GM18502 (cell line): ENCODE measurements around the gene FUOM.
A peak's percentile ranks its signal among the peaks of the same experiment; 100 is the strongest.

Experiments used
- ATAC-seq: cut with Tn5 transposase; IDR thresholded peaks from one replicate; pipeline ENCODE4 v1.9.1; 2021; ENCODE audit warnings: mild to moderate bottlenecking; ENCODE audit not compliant: unreplicated experiment, poor library complexity

The FUOM gene

DNA sequence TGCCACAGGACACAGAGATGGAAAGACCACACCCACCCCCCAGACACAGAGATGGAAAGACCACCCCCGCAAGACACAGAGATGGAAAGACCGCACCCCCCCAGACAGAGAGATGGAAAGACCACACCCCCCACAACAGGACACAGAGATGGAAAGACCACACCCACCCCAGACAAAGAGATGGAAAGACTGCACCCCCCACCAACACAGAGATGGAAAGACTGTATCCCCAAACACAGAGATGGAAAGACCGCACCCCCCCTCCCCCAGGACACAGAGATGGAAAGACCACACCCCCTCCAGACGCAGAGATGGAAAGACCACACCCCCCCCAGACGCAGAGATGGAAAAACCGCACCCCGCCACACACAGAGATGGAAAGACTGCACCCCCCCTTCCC lies 41.1 kb downstream of the FUOM start:
- no peak for ATAC-seq

GRCh38 chr10:133316266-133316665 lies 41.6 kb downstream of the FUOM start:
- ATAC-seq, result no peak

DNA sequence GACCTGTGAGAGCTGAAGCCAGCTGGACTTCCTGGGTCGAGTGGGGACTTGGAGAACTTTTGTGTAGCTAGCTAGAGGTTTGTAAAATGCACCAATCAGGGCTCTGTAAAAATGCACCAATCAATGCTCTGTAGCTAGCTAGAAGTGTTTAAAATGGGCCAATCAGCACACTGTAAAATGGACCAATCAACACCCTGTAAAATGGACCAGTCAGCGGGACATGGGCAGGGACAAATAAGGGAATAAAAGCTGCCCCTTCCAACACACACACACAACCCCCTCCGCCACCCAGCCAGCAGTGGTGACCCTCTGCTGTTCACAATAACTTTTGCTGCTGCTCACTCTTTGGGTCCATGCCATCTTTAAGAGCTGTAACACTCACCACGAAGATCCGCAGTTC lies 42.0 kb downstream of the FUOM start:
- no peak for ATAC-seq

DNA sequence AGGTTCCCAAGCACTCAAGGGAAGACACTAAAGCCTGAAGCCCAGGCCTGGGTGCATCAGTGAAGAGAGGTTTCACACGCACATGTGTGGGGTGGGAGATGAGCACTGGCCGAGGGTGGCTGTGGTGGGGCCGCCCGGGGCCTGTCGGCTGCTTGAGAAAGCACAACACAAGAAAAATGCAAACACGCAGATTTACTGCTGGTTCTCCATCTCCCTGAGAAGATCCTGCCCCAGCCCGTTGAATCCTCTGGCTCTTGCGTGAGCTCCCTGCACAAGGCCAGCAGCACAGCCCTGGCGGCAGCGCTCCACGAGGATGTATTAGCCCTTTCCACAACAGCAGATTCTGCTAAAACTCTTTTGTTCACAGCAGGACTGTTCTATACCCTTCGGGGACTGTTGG lies 42.9 kb downstream of the FUOM start:
- no peak for ATAC-seq

DNA sequence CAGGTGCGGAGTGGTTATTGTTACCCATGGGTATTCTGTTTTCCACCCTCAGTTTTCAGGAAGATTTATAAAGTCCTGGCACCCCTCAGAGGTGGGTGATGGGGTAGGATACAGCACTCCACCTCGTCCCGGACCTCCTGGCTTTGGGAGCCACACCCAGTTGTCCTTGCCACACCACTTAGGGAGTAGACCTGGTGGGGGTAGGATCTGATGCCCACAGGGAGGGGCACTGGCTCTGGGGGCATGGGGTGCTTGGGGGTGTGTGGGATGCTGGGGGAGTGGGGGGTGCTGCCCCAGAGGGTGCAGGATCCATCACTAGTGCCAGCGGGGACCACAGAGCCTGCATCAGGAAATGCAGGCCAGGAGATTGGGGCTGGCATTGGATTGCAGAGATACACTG lies 44.6 kb downstream of the FUOM start:
- ATAC-seq, result no peak

DNA sequence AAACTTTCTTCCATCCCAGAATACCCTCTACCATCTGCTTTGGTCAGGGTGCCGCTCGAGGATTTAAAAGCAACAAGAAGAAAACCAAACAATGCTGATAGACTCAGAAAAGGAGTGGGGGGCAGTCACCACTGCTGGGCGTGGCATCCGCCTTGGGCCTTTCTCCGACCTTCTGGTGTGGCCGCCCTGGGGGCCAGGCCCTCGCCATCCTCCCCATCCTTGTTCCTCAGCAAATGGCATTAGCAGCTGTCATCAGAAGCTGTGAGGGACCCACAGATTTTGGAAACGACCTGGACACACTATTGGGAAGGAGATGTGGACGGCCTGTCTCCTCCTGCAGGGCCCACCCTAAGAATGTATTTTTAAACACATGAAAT lies 45.1 kb downstream of the FUOM start:
- ATAC-seq, result no peak

DNA sequence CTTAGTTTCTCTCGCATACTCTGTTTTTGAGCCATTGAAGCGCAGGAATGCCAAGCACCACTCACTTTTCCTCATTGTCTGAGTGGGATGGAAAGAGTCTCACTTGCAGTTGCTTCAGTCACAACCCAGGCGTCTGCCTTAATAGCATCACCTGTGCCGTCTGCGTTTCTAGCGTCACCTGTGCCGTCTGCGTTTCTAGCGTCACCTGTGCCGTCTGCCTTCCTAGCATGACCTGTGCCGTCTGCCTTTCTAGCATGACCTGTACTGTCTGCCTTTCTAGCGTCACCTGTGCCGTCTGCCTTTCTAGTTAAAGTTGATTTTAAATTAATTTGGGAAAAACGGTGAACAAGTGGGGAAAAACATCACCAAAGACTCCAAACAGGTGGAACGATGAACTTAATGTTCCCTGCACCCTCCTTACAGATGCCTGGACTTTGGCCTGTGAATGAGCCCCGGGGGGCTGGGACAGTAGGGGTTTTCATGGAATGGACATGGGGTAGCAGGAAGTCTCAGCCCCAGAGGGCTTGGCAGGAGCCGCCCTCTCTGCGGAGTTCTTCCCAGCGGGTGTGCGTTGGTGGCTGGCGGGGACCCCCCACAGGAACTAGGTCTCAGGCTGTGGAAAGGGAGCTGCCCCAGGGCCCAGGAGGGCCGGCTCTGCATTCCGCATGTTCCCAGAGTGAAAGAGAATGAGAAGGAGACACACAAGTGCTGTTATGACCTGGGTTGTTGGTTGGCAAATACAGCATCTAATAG lies 45.6 kb downstream of the FUOM start:
- no peak for ATAC-seq

DNA sequence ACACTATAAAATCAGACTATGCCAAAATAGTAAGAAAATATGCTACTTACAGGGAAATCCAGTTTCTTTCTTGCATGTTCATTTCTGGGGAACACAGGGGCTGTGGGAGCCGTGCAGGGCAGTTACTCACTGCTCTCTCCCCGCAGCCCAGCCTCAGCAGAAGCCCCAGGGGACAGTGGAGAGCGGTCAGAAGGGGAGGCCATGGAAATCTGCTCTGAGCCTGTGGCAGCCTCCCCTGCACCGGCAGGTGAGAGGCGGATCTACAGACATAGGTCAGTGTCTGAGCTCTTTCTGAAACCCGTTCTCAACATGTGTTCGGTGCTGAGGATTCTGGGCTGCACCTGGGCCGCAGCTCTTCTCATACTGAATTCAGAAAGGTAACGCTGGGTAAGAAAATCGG lies 46.2 kb downstream of the FUOM start:
- ATAC-seq, result no peak

GRCh38 chr10:133310789-133311188 lies 47.0 kb downstream of the FUOM start:
- no peak for ATAC-seq

- no peak for ATAC-seq
Measured at GRCh38 chr10:133310399-133310755, 47.4 kb downstream of the FUOM start.

- ATAC-seq, result no peak
Measured at GRCh38 chr10:133309720-133310398, 48.0 kb downstream of the FUOM start.

DNA sequence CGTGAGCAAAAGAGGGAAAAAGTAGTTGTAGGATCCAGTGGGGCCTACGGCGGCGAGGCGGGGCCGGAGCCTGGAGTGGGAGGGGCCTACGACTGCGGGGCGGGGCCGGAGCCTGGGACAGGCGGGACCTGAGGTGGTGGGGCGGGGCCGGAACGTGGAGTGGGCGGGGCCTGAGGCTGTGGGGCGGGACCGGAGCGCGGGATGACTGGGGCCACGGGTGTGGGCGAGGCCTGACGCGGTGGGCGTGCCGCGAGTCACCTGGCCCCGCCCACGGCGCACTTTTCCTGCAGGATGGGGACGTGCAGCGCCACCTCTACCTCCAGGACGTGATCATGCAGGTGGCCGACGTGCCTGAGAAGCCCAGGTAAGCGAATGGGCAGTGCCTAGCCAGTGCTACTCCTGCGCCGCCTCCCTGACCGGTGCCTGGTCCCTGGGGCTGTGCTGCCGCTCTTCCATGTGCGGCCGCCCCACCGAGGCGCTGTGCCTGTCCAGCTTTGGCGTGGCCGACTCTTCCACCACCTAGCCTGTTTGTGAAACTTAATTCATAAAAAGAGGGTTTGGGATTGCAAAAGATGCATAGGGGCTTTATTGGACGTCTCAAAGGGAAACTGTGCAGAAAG lies 48.6 kb downstream of the FUOM start:
- ATAC-seq, result peak; percentile 78

DNA sequence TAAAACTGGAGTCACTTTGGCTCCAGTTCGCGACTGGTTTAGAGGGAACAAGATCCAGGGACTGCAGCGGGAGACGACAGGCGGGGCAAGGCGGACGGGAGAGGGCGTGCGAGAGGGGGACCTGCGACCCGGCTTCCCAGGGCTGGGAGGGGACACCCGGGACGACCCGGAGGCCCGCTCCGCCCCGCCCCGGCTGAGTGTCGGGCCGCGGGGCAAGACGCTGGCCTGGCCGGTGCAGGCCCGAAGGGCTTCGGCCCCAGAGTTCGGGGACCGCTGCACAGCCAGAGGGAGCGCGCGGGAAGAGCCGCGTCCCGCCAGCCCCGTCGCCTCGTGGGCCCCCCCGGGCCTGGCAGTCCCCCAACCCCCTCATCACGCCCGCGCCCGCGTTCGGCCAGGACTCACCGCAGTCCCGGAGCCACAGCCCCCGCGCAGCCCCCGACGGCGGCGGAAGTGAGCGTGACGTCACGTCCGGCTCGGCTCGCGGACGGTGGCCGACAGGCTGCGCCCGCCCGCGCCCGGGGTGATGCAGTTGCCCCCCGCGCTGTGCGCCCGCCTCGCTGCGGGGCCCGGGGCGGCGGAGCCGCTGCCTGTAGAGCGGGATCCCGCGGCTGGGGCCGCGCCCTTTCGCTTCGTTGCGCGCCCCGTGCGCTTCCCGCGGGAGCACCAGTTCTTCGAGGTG lies 49.3 kb downstream of the FUOM start, which contains the start of the genes TUBGCP2 and ZNF511:
TSS of gene TUBGCP2 (minus strand) at position 452 of the 679 bp plus-strand sequence. CDS start 5,931 bp downstream, outside the sequence.
TSS of gene ZNF511 (plus strand) at position 494 of the 679 bp plus-strand sequence. CDS start at position 524, 30 bp downstream.
- peak; percentile 80 for ATAC-seq

- peak; percentile 44 for ATAC-seq
Measured at GRCh38 chr10:133307776-133308420, 49.9 kb downstream of the FUOM start.

DNA sequence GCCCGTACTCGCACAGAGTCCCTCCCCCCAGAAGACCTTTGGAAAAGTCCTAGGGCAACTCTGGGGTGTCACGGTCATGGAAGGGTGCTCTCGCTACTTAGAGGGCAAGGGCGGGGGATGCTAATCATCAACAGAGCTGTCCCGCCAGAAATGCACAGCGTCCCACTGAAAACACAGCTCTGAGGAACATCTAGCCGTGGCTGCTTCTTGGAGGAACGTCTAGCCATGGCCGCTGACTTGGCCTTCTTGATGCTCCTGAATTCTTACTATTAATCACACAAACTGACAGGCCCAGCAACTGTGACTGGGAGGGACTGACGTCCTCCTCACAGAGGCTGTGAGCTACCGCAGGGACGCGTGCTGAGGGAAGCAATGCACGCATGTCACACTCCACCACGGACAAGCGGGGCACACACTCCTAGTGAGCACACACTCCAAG lies 50.9 kb downstream of the FUOM start:
- ATAC-seq, result no peak

DNA sequence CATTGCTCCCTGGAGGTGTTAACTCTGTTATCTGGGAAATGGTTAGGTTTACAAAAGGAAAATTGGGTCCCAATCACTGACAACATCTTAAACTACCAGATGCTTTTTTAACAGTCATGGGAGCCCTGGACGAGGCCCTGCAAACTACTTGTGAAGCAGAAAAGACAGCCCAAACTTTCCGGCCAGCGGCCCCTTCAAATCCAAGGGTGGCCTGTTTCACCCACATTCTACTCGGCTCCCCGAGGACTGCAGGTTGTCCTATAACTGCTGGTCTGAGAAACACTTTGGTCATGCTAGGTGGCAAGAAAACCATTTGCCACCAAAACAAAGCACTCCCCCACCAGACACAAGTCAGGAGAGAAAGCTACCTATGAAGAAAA lies 51.7 kb downstream of the FUOM start:
- ATAC-seq, result no peak
